Upper lobe of left lung (tissue), 4 donors: ENCODE measurements around the gene PTPRM.

Source experiments
- CTCF ChIP-seq, 6 experiments: fragments of 450-650 bp in 4 of 6; fragments of 200-600 bp in 2 of 6; sonication (generic) in 2 of 6; IDR thresholded peaks; one replicate each; pipeline ENCODE4 v1.5.1; 2016 to 2019; ENCODE audit warnings: antibody characterized with exemption in 6 of 6
- EP300 ChIP-seq, 4 donors: sonication (generic); formaldehyde crosslinking; IDR thresholded peaks; one replicate each; pipeline ENCODE4 v1.5.1; 2017; ENCODE audit warnings: antibody characterized with exemption in 4 of 4, control low read depth in 2 of 4
- POLR2A ChIP-seq, 4 donors: fragments of 450-650 bp; IDR thresholded peaks; one replicate each; pipeline ENCODE4 v1.5.1; 2016 to 2017; ENCODE audit warnings: antibody characterized with exemption in 4 of 4, mild to moderate bottlenecking in 2 of 4

GRCh38 chr18:7908681-7909299, 341.7 kb downstream of the PTPRM start:
- TF ChIP-seq CTCF (IDR thresholded peaks at IDR 0.05) = no peak
- no peak for TF ChIP-seq POLR2A (IDR thresholded peaks at IDR 0.05)
- TF ChIP-seq EP300 (IDR thresholded peaks at IDR 0.05) = no peak
